HCT116 (cell line): ENCODE data around the gene CLEC19A.

Source experiments
- CBX3 ChIP-seq: IDR thresholded peaks from 2 replicates; pipeline ENCODE4 v1.6.1; 2012; ENCODE audit warnings: low read depth
- EZH2 ChIP-seq: fragments of 200-600 bp; sonication (generic); IDR thresholded peaks from 2 replicates; pipeline ENCODE4 v1.6.1; 2017; ENCODE audit warnings: antibody characterized with exemption, mixed run types
- POLR2A ChIP-seq: IDR thresholded peaks from 2 replicates; pipeline ENCODE4 v1.7.0; 2011; ENCODE audit warnings: borderline replicate concordance; ENCODE audit not compliant: insufficient read depth, insufficient read length; ENCODE audit errors: extremely low read depth
- POLR2AphosphoS5 ChIP-seq: IDR thresholded peaks from 2 replicates; pipeline ENCODE4 v1.6.1; 2011; ENCODE audit warnings: mild to moderate bottlenecking, low read depth, low read length, moderate library complexity
- RAD21 ChIP-seq: IDR thresholded peaks from 2 replicates; pipeline ENCODE4 v1.6.1; 2012; ENCODE audit warnings: low read depth, mild to moderate bottlenecking
- SIN3A ChIP-seq: IDR thresholded peaks from 2 replicates; pipeline ENCODE4 v1.6.1; 2012; ENCODE audit warnings: low read depth
- TF ChIP-seq, protein P1 (sequence below), 3 experiments: fragments of 200-600 bp in 1 of 3; sonication (generic) in 1 of 3; IDR thresholded peaks in 2 of 3; conservative IDR thresholded peaks in 1 of 3; 2 replicates each; pipeline ENCODE4 v1.5.1; 2012 to 2017; ENCODE audit warnings: low read depth in 2 of 3, low read length in 2 of 3, antibody characterized with exemption in 1 of 3, borderline replicate concordance in 1 of 3, control low read depth in 1 of 3, mild to moderate bottlenecking in 1 of 3, mixed read lengths in 1 of 3, mixed run types in 1 of 3, moderate library complexity in 1 of 3; ENCODE audit not compliant: insufficient read depth in 1 of 3

DNA sequence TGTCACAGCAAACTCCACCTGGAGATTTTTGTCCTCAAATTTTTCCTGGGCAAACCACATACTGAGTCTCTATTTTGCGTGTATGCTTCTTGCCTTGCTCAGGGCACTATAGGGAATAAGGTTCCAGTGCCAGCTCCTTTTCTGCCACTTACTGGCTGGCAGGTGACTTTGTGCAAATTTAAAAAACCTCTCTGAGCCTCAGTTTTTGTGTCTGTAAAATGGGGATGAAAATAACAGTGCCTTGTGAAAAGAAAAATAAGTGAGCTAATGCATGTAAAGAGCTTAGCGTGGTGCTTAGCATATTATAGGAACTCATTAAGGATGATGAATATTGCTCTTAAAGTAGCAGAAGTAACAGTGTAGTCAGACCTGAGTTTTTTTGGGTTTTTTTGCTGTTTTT is 19.9 kb downstream of the CLEC19A start:
- TF ChIP-seq POLR2A (no peak), RAD21 (no peak), POLR2AphosphoS5 (no peak), EZH2 (no peak), CBX3 (no peak), SIN3A (no peak)
- TF ChIP-seq, protein P1, sequence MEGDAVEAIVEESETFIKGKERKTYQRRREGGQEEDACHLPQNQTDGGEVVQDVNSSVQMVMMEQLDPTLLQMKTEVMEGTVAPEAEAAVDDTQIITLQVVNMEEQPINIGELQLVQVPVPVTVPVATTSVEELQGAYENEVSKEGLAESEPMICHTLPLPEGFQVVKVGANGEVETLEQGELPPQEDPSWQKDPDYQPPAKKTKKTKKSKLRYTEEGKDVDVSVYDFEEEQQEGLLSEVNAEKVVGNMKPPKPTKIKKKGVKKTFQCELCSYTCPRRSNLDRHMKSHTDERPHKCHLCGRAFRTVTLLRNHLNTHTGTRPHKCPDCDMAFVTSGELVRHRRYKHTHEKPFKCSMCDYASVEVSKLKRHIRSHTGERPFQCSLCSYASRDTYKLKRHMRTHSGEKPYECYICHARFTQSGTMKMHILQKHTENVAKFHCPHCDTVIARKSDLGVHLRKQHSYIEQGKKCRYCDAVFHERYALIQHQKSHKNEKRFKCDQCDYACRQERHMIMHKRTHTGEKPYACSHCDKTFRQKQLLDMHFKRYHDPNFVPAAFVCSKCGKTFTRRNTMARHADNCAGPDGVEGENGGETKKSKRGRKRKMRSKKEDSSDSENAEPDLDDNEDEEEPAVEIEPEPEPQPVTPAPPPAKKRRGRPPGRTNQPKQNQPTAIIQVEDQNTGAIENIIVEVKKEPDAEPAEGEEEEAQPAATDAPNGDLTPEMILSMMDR (IDR thresholded peaks at IDR 0.05 in 2 of 3, conservative IDR thresholded peaks at IDR 0.05 in 1 of 3; ENCODE audit: borderline replicate concordance in 1 of 3, insufficient read depth in 1 of 3, low read depth in 2 of 3, low read length in 2 of 3): no peak
